KMS-11 (cell line): Measurements from ENCODE around the gene HSD17B11.

Source experiments
- H2AFZ ChIP-seq: fragments of 200-600 bp; sonication (generic); 2 replicates; pipeline ENCODE4 v1.6.1; 2016; ENCODE audit warnings: antibody characterized with exemption, mixed run types, low read depth
- H3K27ac ChIP-seq: fragments of 200-600 bp; sonication (generic); 2 replicates; pipeline ENCODE4 v1.6.1; 2016; ENCODE audit warnings: mild to moderate bottlenecking, mixed run types
- H3K27me3 ChIP-seq: fragments of 200-600 bp; sonication (generic); 2 replicates; pipeline ENCODE4 v1.6.1; 2017; ENCODE audit warnings: mild to moderate bottlenecking, low read depth, mixed run types, moderate library complexity; ENCODE audit not compliant: insufficient read depth
- H3K36me3 ChIP-seq: fragments of 200-600 bp; sonication (generic); 2 replicates; pipeline ENCODE4 v1.6.1; 2017; ENCODE audit warnings: mild to moderate bottlenecking, mixed run types; ENCODE audit not compliant: insufficient read depth
- H3K4me1 ChIP-seq: fragments of 200-600 bp; sonication (generic); 2 replicates; pipeline ENCODE4 v1.6.1; 2016; ENCODE audit warnings: mild to moderate bottlenecking, low read depth, mixed run types; ENCODE audit not compliant: poor library complexity, severe bottlenecking
- H3K4me2 ChIP-seq: fragments of 200-600 bp; sonication (generic); 2 replicates; pipeline ENCODE4 v1.7.0; 2016; ENCODE audit warnings: mild to moderate bottlenecking, mixed run types
- H3K4me3 ChIP-seq: fragments of 200-600 bp; sonication (generic); IDR thresholded peaks from 2 replicates; pipeline ENCODE4 v1.6.1; 2017; ENCODE audit warnings: low read depth, low read length, mixed read lengths; ENCODE audit not compliant: insufficient read depth
- H3K79me2 ChIP-seq: fragments of 200-600 bp; sonication (generic); 2 replicates; pipeline ENCODE4 v1.6.1; 2016; ENCODE audit warnings: low read depth, mixed run types; ENCODE audit not compliant: insufficient read depth
- H3K9ac ChIP-seq: fragments of 200-600 bp; sonication (generic); 2 replicates; pipeline ENCODE4 v1.6.1; 2016; ENCODE audit warnings: mild to moderate bottlenecking, mixed run types
- H4K20me1 ChIP-seq: fragments of 200-600 bp; sonication (generic); 2 replicates; pipeline ENCODE4 v1.6.1; 2016; ENCODE audit warnings: mild to moderate bottlenecking, mixed run types; ENCODE audit not compliant: insufficient read depth
- TF ChIP-seq, protein P1 (sequence below): fragments of 200-600 bp; sonication (generic); conservative IDR thresholded peaks from 2 replicates; pipeline ENCODE4 v1.6.1; 2017; ENCODE audit warnings: low read depth, mild to moderate bottlenecking, antibody characterized with exemption, low read length, moderate library complexity, mixed read lengths

The HSD17B11 gene

DNA sequence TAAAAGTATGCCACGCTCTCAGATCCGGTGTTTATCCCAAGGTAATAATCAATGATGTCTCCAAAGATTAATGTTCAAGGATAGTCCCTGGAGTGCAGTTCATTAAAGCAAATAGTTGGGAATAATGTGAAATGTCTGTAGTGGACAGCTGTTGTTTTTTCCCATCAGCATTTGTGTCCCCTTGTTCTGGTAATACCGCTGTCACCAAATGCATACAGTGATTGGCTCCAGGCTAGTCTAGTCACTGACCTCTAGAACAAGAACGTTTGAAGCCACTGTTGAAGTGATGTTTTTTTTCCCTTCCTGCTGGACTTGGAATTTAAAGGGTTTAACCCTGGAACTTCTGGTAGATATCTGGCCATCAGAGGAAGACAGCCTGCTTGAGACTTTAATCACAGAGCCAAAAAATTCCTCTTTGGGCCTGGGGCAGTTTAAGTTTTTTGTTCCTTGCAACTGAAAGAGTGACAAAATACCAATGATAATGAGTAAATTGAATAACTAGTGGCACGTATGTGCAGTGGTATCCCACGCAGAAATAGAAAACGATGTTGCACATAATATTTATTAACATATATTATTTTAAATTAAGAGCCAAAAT, 30.6 kb downstream of the HSD17B11 start:
- H3K9ac ChIP-seq, result no peak overlapping the region
- H4K20me1 ChIP-seq, result no peaks in the 10 kb centered on the region
- no peaks in the 10 kb centered on the region for H3K79me2 ChIP-seq
- no peak overlapping the region for H3K4me3 ChIP-seq
- no peaks in the 10 kb centered on the region for H3K4me1 ChIP-seq
- no peaks in the 10 kb centered on the region for H3K27me3 ChIP-seq
- H3K36me3 ChIP-seq, result no peaks in the 10 kb centered on the region
- H2AFZ ChIP-seq, result no peak overlapping the region
- H3K4me2 ChIP-seq, result no peak overlapping the region
- H3K27ac ChIP-seq, result no peak overlapping the region
- TF ChIP-seq, protein P1, sequence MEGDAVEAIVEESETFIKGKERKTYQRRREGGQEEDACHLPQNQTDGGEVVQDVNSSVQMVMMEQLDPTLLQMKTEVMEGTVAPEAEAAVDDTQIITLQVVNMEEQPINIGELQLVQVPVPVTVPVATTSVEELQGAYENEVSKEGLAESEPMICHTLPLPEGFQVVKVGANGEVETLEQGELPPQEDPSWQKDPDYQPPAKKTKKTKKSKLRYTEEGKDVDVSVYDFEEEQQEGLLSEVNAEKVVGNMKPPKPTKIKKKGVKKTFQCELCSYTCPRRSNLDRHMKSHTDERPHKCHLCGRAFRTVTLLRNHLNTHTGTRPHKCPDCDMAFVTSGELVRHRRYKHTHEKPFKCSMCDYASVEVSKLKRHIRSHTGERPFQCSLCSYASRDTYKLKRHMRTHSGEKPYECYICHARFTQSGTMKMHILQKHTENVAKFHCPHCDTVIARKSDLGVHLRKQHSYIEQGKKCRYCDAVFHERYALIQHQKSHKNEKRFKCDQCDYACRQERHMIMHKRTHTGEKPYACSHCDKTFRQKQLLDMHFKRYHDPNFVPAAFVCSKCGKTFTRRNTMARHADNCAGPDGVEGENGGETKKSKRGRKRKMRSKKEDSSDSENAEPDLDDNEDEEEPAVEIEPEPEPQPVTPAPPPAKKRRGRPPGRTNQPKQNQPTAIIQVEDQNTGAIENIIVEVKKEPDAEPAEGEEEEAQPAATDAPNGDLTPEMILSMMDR, result no peak

DNA sequence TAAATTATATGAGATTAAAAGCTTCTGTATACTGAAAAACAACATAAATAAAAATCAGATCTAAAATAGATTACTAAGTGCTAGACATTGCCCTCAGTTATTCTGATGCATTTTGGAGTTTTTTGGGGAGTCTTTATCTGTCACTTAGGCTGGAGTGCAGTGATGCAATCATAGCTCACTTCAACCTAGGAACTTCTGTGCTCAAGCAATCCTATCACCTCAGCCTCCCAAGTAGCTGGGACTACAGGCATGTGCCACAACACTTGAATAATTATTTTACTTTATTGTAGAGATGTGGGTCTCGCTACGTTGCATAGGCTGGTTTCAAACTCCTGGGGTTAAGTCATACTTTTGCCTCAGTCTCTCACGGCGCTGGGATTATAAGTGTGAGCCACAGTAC, 31.7 kb downstream of the HSD17B11 start:
- Histone ChIP-seq H3K4me1 (no peaks in the 10 kb centered on the region), H2AFZ (no peak overlapping the region), H3K27ac (no peak overlapping the region), H4K20me1 (no peaks in the 10 kb centered on the region), H3K9ac (no peak overlapping the region), H3K27me3 (no peaks in the 10 kb centered on the region), H3K79me2 (no peaks in the 10 kb centered on the region), H3K36me3 (no peaks in the 10 kb centered on the region), H3K4me2 (no peak overlapping the region), H3K4me3 (no peak overlapping the region)
- TF ChIP-seq, protein P1, result no peak

DNA sequence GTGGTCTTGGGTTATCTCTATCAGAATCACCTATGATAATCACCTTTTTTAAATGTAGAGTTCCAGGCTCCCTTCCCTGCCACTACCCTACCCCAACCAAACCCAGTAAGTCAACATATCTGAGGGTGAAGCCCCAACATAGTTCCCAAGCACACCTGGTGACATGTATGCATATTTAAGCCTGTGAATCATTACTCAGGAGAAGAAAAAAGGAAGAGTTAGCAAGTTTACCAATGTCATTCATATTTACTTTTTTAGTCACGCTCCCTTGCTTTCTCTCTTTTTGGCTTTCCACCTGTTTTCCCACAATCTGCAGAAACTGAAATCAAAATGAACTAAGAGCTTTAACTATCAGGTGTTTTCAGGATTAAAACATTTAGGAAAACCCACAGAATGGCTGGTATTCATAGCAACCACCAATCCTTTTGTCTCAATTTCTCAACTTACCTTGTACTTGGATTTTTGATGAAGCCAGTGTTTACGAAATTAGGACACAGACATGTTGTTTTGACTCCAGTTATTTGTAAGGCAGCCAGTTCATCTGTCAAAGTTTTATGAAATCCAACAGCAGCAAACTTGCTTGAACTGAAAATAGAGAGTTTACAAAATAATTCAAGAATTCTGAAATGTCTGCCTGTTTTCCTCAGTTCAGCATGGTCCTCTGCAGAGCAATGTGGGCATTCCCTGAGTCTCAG, 34.0 kb downstream of the HSD17B11 start:
- TF ChIP-seq, protein P1, result no peak
- no peak overlapping the region for H3K4me2 ChIP-seq
- H3K79me2 ChIP-seq, result no peaks in the 10 kb centered on the region

DNA sequence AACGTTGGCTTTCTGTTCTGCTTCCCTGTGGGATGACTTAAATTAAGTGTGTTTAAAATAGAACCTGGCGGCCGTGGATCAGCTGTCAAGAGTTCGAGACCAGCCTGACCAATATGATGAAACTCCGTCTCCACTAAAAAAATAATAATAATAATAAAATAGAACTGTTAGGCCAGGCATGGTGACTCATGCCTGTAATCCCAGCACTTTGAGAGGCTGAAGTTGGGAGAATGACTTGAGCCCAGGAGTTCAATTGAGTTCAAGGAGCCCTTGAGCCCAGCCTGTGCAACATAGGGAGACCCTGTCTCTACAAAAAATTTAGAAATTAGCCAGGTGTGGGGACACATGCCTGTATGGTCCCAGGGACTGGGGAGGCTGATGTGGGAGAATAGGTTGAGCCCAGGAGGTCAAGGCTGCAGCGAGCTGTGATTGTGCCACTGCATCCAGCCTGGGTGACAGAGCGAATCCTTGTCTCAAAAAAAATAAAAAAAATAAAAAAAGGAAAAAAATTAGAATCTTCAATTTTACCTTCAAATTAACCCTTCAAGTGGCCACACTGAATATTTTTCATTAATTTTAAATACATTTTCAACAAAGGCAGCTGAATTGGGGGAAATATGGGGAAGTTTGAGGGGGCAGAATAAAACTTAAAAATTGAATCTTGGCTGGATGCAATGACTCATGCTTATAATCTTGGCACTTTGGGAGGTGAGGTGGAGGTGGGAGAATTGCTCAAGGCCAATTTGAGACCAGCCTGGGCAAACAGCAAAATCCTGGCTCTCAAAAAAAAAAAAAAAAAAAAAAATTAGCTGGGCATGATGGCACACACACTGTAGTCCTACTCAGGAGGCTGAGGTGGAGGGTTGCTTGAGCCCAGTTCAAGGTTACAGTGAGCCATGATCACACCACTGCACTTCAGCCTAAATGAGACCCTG, 36.6 kb downstream of the HSD17B11 start:
- no peak overlapping the region for H3K4me3 ChIP-seq
- no peaks in the 10 kb centered on the region for H3K79me2 ChIP-seq
- H3K4me1 ChIP-seq, result no peaks in the 10 kb centered on the region
- no peaks in the 10 kb centered on the region for H3K27me3 ChIP-seq
- H3K27ac ChIP-seq, result no peak overlapping the region
- no peaks in the 10 kb centered on the region for H4K20me1 ChIP-seq
- no peak overlapping the region for H2AFZ ChIP-seq
- H3K4me2 ChIP-seq, result no peak overlapping the region
- no peaks in the 10 kb centered on the region for H3K36me3 ChIP-seq
- H3K9ac ChIP-seq, result no peak overlapping the region
- TF ChIP-seq, protein P1, result no peak

More for the DNA sequence above, 34.0 kb downstream of the HSD17B11 start:
- no peaks in the 10 kb centered on the region for H3K36me3 ChIP-seq
- no peaks in the 10 kb centered on the region for H4K20me1 ChIP-seq
- H3K4me3 ChIP-seq, result no peak overlapping the region
- H3K4me1 ChIP-seq, result no peaks in the 10 kb centered on the region
- no peaks in the 10 kb centered on the region for H3K27me3 ChIP-seq
- no peak overlapping the region for H3K27ac ChIP-seq
- no peak overlapping the region for H3K9ac ChIP-seq
- H2AFZ ChIP-seq, result no peak overlapping the region
